Body of pancreas (tissue), 4 donors: ENCODE results near the gene SCO2. TPM values are rescaled to one million over a fixed set of nuclear protein-coding genes. Genes with fewer than 3 reads are reported as not detected.
"Not testable (repeated sequence)": the region's sequence is repeated elsewhere in the genome, so short reads cannot be mapped to it uniquely, and the experiment has no call there.

Experiments
- ATAC-seq: fragments of 150-250 bp; one replicate; pipeline ENCODE4 v1.9.1; 2016
- DNase-seq, 4 donors: peaks; one replicate each; pipeline ENCODE4 v3.0.0-alpha.2; 2019
- H3K27ac ChIP-seq, 4 donors: fragments of 200-600 bp; sonication (generic); 1 replicate in 3 of 4; 2 replicates in 1 of 4; pipeline versions ENCODE4 v1.5.1 to v1.6.1; 2016 to 2019; ENCODE audit warnings: mild to moderate bottlenecking in 1 of 4, mixed read lengths in 1 of 4, moderate library complexity in 1 of 4
- H3K27me3 ChIP-seq, 2 donors: fragments of 200-600 bp; sonication (generic); one replicate each; pipeline ENCODE4 v1.6.0; 2016; ENCODE audit warnings: mild to moderate bottlenecking in 1 of 2
- H3K36me3 ChIP-seq, 2 donors: fragments of 200-600 bp; sonication (generic); replicated peaks in 1 of 2; 2 replicates each; pipeline ENCODE4 v1.5.1; 2016; ENCODE audit warnings: low read depth in 2 of 2; ENCODE audit not compliant: insufficient read depth in 1 of 2
- H3K4me1 ChIP-seq: fragments of 200-600 bp; sonication (generic); one replicate; pipeline ENCODE4 v1.6.0; 2016
- H3K4me3 ChIP-seq, 2 donors: fragments of 200-600 bp; sonication (generic); 1 replicate in 1 of 2; 2 replicates in 1 of 2; pipeline ENCODE4 v1.5.1; 2016 to 2019
- H3K9me3 ChIP-seq, 3 donors: fragments of 200-600 bp; sonication (generic); 1 replicate in 2 of 3; 2 replicates in 1 of 3; pipeline ENCODE4 v1.5.1; 2016
- CTCF ChIP-seq, 7 experiments: fragments of 450-650 bp in 4 of 7; fragments of 200-600 bp in 3 of 7; sonication (generic) in 3 of 7; IDR thresholded peaks; one replicate each; pipeline ENCODE4 v1.5.1; 2016 to 2019; ENCODE audit warnings: antibody characterized with exemption in 7 of 7
- POLR2A ChIP-seq, 3 donors: fragments of 450-650 bp; IDR thresholded peaks; one replicate each; pipeline ENCODE4 v1.6.1; 2016; ENCODE audit warnings: antibody characterized with exemption in 3 of 3, mild to moderate bottlenecking in 2 of 3
- WGBS, 2 donors: methylation state at CpG; one replicate each; pipeline ENCODE4 v1.1.5; 2017; 5-methylcytosine and 5-hydroxymethylcytosine counted together
- intact Hi-C: fragments of 100-400 bp; cut with DNase I; formaldehyde crosslinking; loops from one replicate; pipeline ENCODE4 v1.15.1; 2023
- total RNA-seq, 2 donors: library from RNA; depleted of rRNA; stranded (reverse); fragments of >200 nt; gene quantifications; one replicate each; pipeline ENCODE4 v1.1.0, GENCODE V29; 2016

SCO2 gene
- total RNA-seq, 2 donors from 2014 or later: 1.6 TPM; not detected in 1

GRCh38 chr22:50544746-50545253, 19.4 kb upstream of the SCO2 start:
- H3K9me3 ChIP-seq: no peaks in the 10 kb centered on the region
- H3K4me3 ChIP-seq: no peak overlapping the region
- H3K27ac ChIP-seq: peak overlapping the region in 3 of 4 donors; percentile 22 to 90 (median 42)
- peak in 2 of 4 donors; percentile 46 to 50 for DNase-seq
- TF ChIP-seq CTCF (IDR thresholded peaks at IDR 0.05) (no peak), POLR2A (IDR thresholded peaks at IDR 0.05) (no peak)
- WGBS, 2 donors: 62 to 80% methylated on average over 4 to 5 of the region's 5 CpGs
- peak; percentile 9 for ATAC-seq
- H3K4me1 ChIP-seq: peaks cover 25% of the 10 kb centered on the region
- peaks cover 0 to 23% of the 10 kb centered on the region in 2 donors for H3K27me3 ChIP-seq
- no peaks in the 10 kb centered on the region for H3K36me3 ChIP-seq
- intact Hi-C loops: no loop called here

- Histone ChIP-seq H3K27ac (peak overlapping the region; percentile 22 to 90 (median 39)), H3K9me3 (no peaks in the 10 kb centered on the region), H3K36me3 (no peaks in the 10 kb centered on the region), H3K27me3 (peaks cover 0 to 23% of the 10 kb centered on the region in 2 donors), H3K4me3 (no peak overlapping the region), H3K4me1 (peaks cover 31% of the 10 kb centered on the region)
- peak; percentile 69 to 82 (median 77) for DNase-seq
- TF ChIP-seq POLR2A (IDR thresholded peaks at IDR 0.05) (peak in 1 of 3 donors; percentile 25), CTCF (IDR thresholded peaks at IDR 0.05) (peak in 6 of 7 experiments; percentile 32 to 61 (median 50))
- peak; percentile 53 for ATAC-seq
- WGBS, 2 donors: 7 to 23% methylated on average over 17 to 52 of the region's 52 CpGs
- intact Hi-C loops: no loop called here
Measured at GRCh38 chr22:50544078-50544745, 18.8 kb upstream of the SCO2 start.

GRCh38 chr22:50542416-50542927, 17.1 kb upstream of the SCO2 start:
- no peak for ATAC-seq
- peaks cover 22% of the 10 kb centered on the region for H3K4me1 ChIP-seq
- H3K27me3 ChIP-seq: peaks cover 0 to 10% of the 10 kb centered on the region in 2 donors
- DNase-seq: peak in 1 of 4 donors; percentile 61
- H3K36me3 ChIP-seq: no peaks in the 10 kb centered on the region
- intact Hi-C loops: no loop called here
- WGBS, 2 donors: 71 to 88% methylated on average over 19 of the region's 19 CpGs
- no peak for TF ChIP-seq CTCF (IDR thresholded peaks at IDR 0.05)
- peak in 1 of 3 donors; percentile 48 for TF ChIP-seq POLR2A (IDR thresholded peaks at IDR 0.05)
- H3K4me3 ChIP-seq: no peak overlapping the region
- H3K9me3 ChIP-seq: no peaks in the 10 kb centered on the region
- H3K27ac ChIP-seq: peak overlapping the region in 1 of 4 donors; percentile 90

- H3K4me3 ChIP-seq, H3K36me3 ChIP-seq, H3K27me3 ChIP-seq, H3K9me3 ChIP-seq, ATAC-seq, intact Hi-C loops: not testable (repeated sequence)
- WGBS, 2 donors: 67 to 75% methylated on average over 5 of the region's 5 CpGs
- H3K4me1 ChIP-seq: peaks cover 22% of the 10 kb centered on the region
- TF ChIP-seq POLR2A (IDR thresholded peaks at IDR 0.05): peak in 1 of 3 donors; percentile 35
- peak overlapping the region in 1 of 4 donors; percentile 90 for H3K27ac ChIP-seq
- DNase-seq: peak in 1 of 4 donors; percentile 67
Measured at GRCh38 chr22:50541667-50542026, 16.2 kb upstream of the SCO2 start.

- 62 to 78% methylated on average over 10 of the region's 10 CpGs for WGBS, 2 donors
- H3K9me3 ChIP-seq: no peaks in the 10 kb centered on the region
- TF ChIP-seq CTCF (IDR thresholded peaks at IDR 0.05) (no peak), POLR2A (IDR thresholded peaks at IDR 0.05) (no peak)
- intact Hi-C loops: no loop called here
- H3K4me1 ChIP-seq: peaks cover 22% of the 10 kb centered on the region
- no peak for DNase-seq
- H3K4me3 ChIP-seq: no peak overlapping the region
- H3K36me3 ChIP-seq: no peaks in the 10 kb centered on the region
- no peaks in the 10 kb centered on the region for H3K27me3 ChIP-seq
- peak overlapping the region in 3 of 4 donors; percentile 84 to 95 (median 90) for H3K27ac ChIP-seq
- no peak for ATAC-seq
Measured at GRCh38 chr22:50540381-50540780, 15.0 kb upstream of the SCO2 start.
